HG02588 (cell line): ENCODE measurements around the gene IDH3A.

ENCODE experiments used
- ATAC-seq: cut with Tn5 transposase; IDR thresholded peaks from one replicate; pipeline ENCODE4 v1.9.1; 2021; ENCODE audit warnings: mild to moderate bottlenecking, moderate library complexity; ENCODE audit not compliant: unreplicated experiment

Gene IDH3A

GRCh38 chr15:78164010-78164409 is 14.8 kb downstream of the IDH3A start:
- ATAC-seq = no peak

GRCh38 chr15:78167227-78167888 is 18.2 kb downstream of the IDH3A start:
- ATAC-seq = peak; percentile 76

GRCh38 chr15:78168608-78169007 is 19.4 kb downstream of the IDH3A start:
- ATAC-seq = no peak

GRCh38 chr15:78170848-78171773 is 21.9 kb downstream of the IDH3A start:
- ATAC-seq = peak; percentile 60

- ATAC-seq = no peak
These were observed 22.8 kb downstream of the IDH3A start for GRCh38 chr15:78171864-78172472.

GRCh38 chr15:78174401-78174800 is 25.2 kb downstream of the IDH3A start:
- no peak for ATAC-seq

GRCh38 chr15:78175330-78175729 is 26.2 kb downstream of the IDH3A start:
- no peak for ATAC-seq

GRCh38 chr15:78177447-78177873 is 28.3 kb downstream of the IDH3A start:
- ATAC-seq = no peak

- no peak for ATAC-seq
These were observed 28.9 kb downstream of the IDH3A start for GRCh38 chr15:78178064-78178463.

- no peak for ATAC-seq
These were observed 30.2 kb downstream of the IDH3A start for GRCh38 chr15:78179286-78179840.

- ATAC-seq = no peak
These were observed 30.7 kb downstream of the IDH3A start for GRCh38 chr15:78179906-78180305.

- no peak for ATAC-seq
These were observed 33.2 kb downstream of the IDH3A start for GRCh38 chr15:78182336-78182700.

GRCh38 chr15:78182821-78183220 is 33.7 kb downstream of the IDH3A start:
- ATAC-seq = no peak

GRCh38 chr15:78192826-78193594 is 43.8 kb downstream of the IDH3A start:
- ATAC-seq = no peak

- no peak for ATAC-seq
These were observed 44.8 kb downstream of the IDH3A start for GRCh38 chr15:78193731-78194567.

GRCh38 chr15:78194568-78194925 is 45.4 kb downstream of the IDH3A start:
- ATAC-seq = no peak

- ATAC-seq = no peak
These were observed 46.6 kb downstream of the IDH3A start for GRCh38 chr15:78195735-78196201.

- ATAC-seq = no peak
These were observed 48.5 kb downstream of the IDH3A start for GRCh38 chr15:78197632-78198031.

GRCh38 chr15:78200276-78200930 is 51.2 kb downstream of the IDH3A start:
- no peak for ATAC-seq
